HepG2 (cell line): ENCODE measurements around the gene LRRC42. TPM values are rescaled to one million over a fixed set of nuclear protein-coding genes. Genes with fewer than 3 reads are reported as not detected.
A peak's percentile ranks its signal among the peaks of the same experiment; 100 is the strongest.

ENCODE experiments used
- DDIT3 ChIP-seq: sonication (generic); formaldehyde crosslinking; IDR thresholded peaks from 2 replicates; pipeline ENCODE4 v1.4.0; 2020; ENCODE audit warnings: mild to moderate bottlenecking, missing genetic modification reagents
- GABPB1 ChIP-seq: IDR thresholded peaks from 2 replicates; pipeline ENCODE4 v1.6.1; 2016; ENCODE audit warnings: mild to moderate bottlenecking, missing genetic modification reagents, moderate library complexity, missing compliant biosample characterization
- GTF3A ChIP-seq: sonication (generic); formaldehyde crosslinking; conservative IDR thresholded peaks from 2 replicates; pipeline ENCODE4 v1.4.0; 2020; ENCODE audit warnings: mild to moderate bottlenecking, missing genetic modification reagents
- NR0B2 ChIP-seq: sonication (generic); formaldehyde crosslinking; IDR thresholded peaks from 2 replicates; pipeline ENCODE4 v1.4.0; 2020; ENCODE audit warnings: mild to moderate bottlenecking, missing genetic modification reagents
- PRDM4 ChIP-seq: sonication (generic); formaldehyde crosslinking; IDR thresholded peaks from 2 replicates; pipeline ENCODE4 v1.9.0; 2021; ENCODE audit warnings: missing genetic modification reagents, borderline replicate concordance
- REST ChIP-seq, 2 experiments: IDR thresholded peaks; 2 replicates each; pipeline ENCODE4 v1.6.1; 2011 to 2012; ENCODE audit warnings: low read length in 2 of 2, borderline replicate concordance in 1 of 2, low read depth in 1 of 2, mild to moderate bottlenecking in 1 of 2, moderate library complexity in 1 of 2
- SNAPC5 ChIP-seq: sonication (generic); formaldehyde crosslinking; IDR thresholded peaks from 2 replicates; pipeline ENCODE4 v1.8.1; 2023; ENCODE audit warnings: mild to moderate bottlenecking, missing genetic modification reagents, borderline replicate concordance
- U2AF2 ChIP-seq: fragments of 200-400 bp; formaldehyde crosslinking; IDR thresholded peaks from 2 replicates; pipeline ENCODE4 v1.6.1; 2017; ENCODE audit warnings: low read depth, mild to moderate bottlenecking, low read length
- ZBTB37 ChIP-seq: sonication (generic); formaldehyde crosslinking; IDR thresholded peaks from 2 replicates; pipeline ENCODE4 v1.4.0; 2020; ENCODE audit warnings: mild to moderate bottlenecking, missing genetic modification reagents
- ZNF530 ChIP-seq: sonication (generic); formaldehyde crosslinking; IDR thresholded peaks from 2 replicates; pipeline ENCODE4 v1.5.0; 2020; ENCODE audit warnings: low read depth, mild to moderate bottlenecking, missing genetic modification reagents
- ZNF558 ChIP-seq: sonication (generic); formaldehyde crosslinking; IDR thresholded peaks from 2 replicates; pipeline ENCODE4 v1.9.0; 2022; ENCODE audit warnings: mild to moderate bottlenecking, missing genetic modification reagents, borderline replicate concordance
- ZNF619 ChIP-seq: sonication (generic); formaldehyde crosslinking; IDR thresholded peaks from 2 replicates; pipeline ENCODE4 v1.4.0; 2020; ENCODE audit warnings: mild to moderate bottlenecking, missing genetic modification reagents
- ZNF703 ChIP-seq: sonication (generic); formaldehyde crosslinking; IDR thresholded peaks from 2 replicates; pipeline ENCODE4 v1.5.1; 2020; ENCODE audit warnings: missing genetic modification reagents, mild to moderate bottlenecking, moderate library complexity, borderline replicate concordance
- ZNF704 ChIP-seq: sonication (generic); formaldehyde crosslinking; IDR thresholded peaks from 2 replicates; pipeline ENCODE4 v1.8.1; 2023; ENCODE audit warnings: mild to moderate bottlenecking, inconsistent platforms, moderate library complexity, missing genetic modification reagents, borderline replicate concordance
- polyA plus RNA-seq, 8 experiments: library from polyadenylated mRNA; depleted of rRNA in 3 of 8; stranded (reverse) in 7 of 8; unstranded in 1 of 8; fragments of >200 nt; fragmentation: Illumina TruSeq in 4 of 8; extraction: Trizol in 4 of 8; gene quantifications; 2 replicates each; pipeline versions ENCODE4 v1.2.1 to v1.2.3, GENCODE V29; 2011 to 2016; ENCODE audit warnings: low read depth in 4 of 8, missing spikeins in 1 of 8, mixed read lengths in 1 of 8; ENCODE audit not compliant: insufficient read depth in 1 of 8
- total RNA-seq, 5 experiments: library from RNA; depleted of rRNA; stranded (reverse); fragments of >200 nt; fragmentation: Illumina TruSeq; extraction: Trizol; gene quantifications; 2 replicates each; pipeline ENCODE4 v1.2.3, GENCODE V29; 2016; ENCODE audit warnings: low read depth in 1 of 5

Gene LRRC42
- total and polyA plus RNA-seq, 2 of the 13 experiments (the other 11 are each of a cell fraction or from before 2014, with no cell fraction given): 30.6 to 43.6 TPM

GRCh38 chr1:54016343-54017282 lies 70.5 kb downstream of the LRRC42 start (continued):
- no peak for TF ChIP-seq SNAPC5
- TF ChIP-seq ZNF619: no peak
- no peak for TF ChIP-seq ZNF530 (CRISPR knock-in tag)
- TF ChIP-seq REST (IDR thresholded peaks at IDR 0.05; ENCODE audit: borderline replicate concordance in 1 of 2, low read depth in 1 of 2, low read length in 2 of 2): peak in 1 of 2 experiments; percentile 48; a peak in 1 of 4 replicates
- TF ChIP-seq DDIT3 (CRISPR knock-in tag): no peak
- TF ChIP-seq GABPB1 (CRISPR knock-in tag): peak; percentile 34; the same call in 1 of the 2 replicates
- TF ChIP-seq ZBTB37 (CRISPR knock-in tag): no peak
- no peak for TF ChIP-seq ZNF703 (CRISPR knock-in tag)
- TF ChIP-seq ZNF704 (CRISPR knock-in tag): 0 out of 2 replicates have a peak, but pooled peaks have one; percentile 9
- no peak for TF ChIP-seq GTF3A (CRISPR knock-in tag)
- no peak for TF ChIP-seq PRDM4 (CRISPR knock-in tag)
- TF ChIP-seq U2AF2: no peak
- no peak for TF ChIP-seq ZNF558
- TF ChIP-seq NR0B2 (CRISPR knock-in tag): no peak
